ENCODE data around the gene MRPL9. TPM values are rescaled to one million over a fixed set of nuclear protein-coding genes. Genes with fewer than 3 reads are reported as not detected.

Gene MRPL9
- total RNA-seq, 1 donor from 2014 or later: 58.5 TPM

GRCh38 chr1:151721788-151722510, 41.3 kb downstream of the MRPL9 start:
- peaks cover 73% of the 10 kb centered on the region for H3K27me3 ChIP-seq (ENCODE audit: insufficient read depth, low read length)
- H4K20me1 ChIP-seq (ENCODE audit: insufficient read depth, low read length): no peaks in the 10 kb centered on the region
- H3K4me2 ChIP-seq (ENCODE audit: low read length): peak overlapping the region; percentile 87
- Mint-ChIP-seq H3K4me3 (ENCODE audit: unreplicated experiment) (peak overlapping the region; percentile 74), H3K27me3 (ENCODE audit: low read depth, unreplicated experiment) (peaks cover 58% of the 10 kb centered on the region), H3K9me3 (ENCODE audit: unreplicated experiment) (peaks cover 2% of the 10 kb centered on the region), H3K36me3 (ENCODE audit: low read depth, unreplicated experiment) (peaks cover 2% of the 10 kb centered on the region), H3K27ac (ENCODE audit: unreplicated experiment) (no peak overlapping the region), H3K4me1 (ENCODE audit: low read depth, unreplicated experiment) (peaks cover 20% of the 10 kb centered on the region)
- H3K27ac ChIP-seq (ENCODE audit: low read depth, low read length): no peak overlapping the region
- peak overlapping the region; percentile 44 for H3K4me3 ChIP-seq (ENCODE audit: insufficient read depth, low read depth, low read length)
- DNase-seq (ENCODE audit: low read depth) (no peak), FAIRE-seq (no peak)
- no peaks in the 10 kb centered on the region for H3K79me2 ChIP-seq (ENCODE audit: insufficient read depth, low read length)
- no peaks in the 10 kb centered on the region for H3K36me3 ChIP-seq (ENCODE audit: insufficient read depth, low read length)
- H3K9ac ChIP-seq (ENCODE audit: low read length): no peak overlapping the region
- peak overlapping the region; percentile 48 for H2AFZ ChIP-seq (ENCODE audit: low read depth, low read length)
- no peak for TF ChIP-seq CTCF (IDR thresholded peaks at IDR 0.05; ENCODE audit: insufficient read depth, low read depth, low read length)
- peak; percentile 43 for TF ChIP-seq EZH2 (IDR thresholded peaks at IDR 0.05; ENCODE audit: insufficient read depth, low read length)
- H3K4me1 ChIP-seq (ENCODE audit: insufficient read depth, low read length): peaks cover 8% of the 10 kb centered on the region
- no peaks in the 10 kb centered on the region for H3K9me3 ChIP-seq (ENCODE audit: insufficient read depth, low read depth, low read length)

GRCh38 chr1:151720974-151721787, 42.1 kb downstream of the MRPL9 start, which contains the start of gene RIIAD1:
TSS of gene RIIAD1 (plus strand) at chr1:151721522. CDS start at chr1:151721537, 15 bp downstream.
- Histone ChIP-seq H3K79me2 (ENCODE audit: insufficient read depth, low read length) (no peaks in the 10 kb centered on the region), H4K20me1 (ENCODE audit: insufficient read depth, low read length) (no peaks in the 10 kb centered on the region), H3K4me1 (ENCODE audit: insufficient read depth, low read length) (peaks cover 8% of the 10 kb centered on the region), H3K27ac (ENCODE audit: low read depth, low read length) (no peak within 1 kb of the TSS), H3K27me3 (ENCODE audit: insufficient read depth, low read length) (peaks cover 77% of the 10 kb centered on the region), H3K4me2 (ENCODE audit: low read length) (peak within 1 kb of the TSS; percentile 87), H3K36me3 (ENCODE audit: insufficient read depth, low read length) (no peaks in the 10 kb centered on the region), H2AFZ (ENCODE audit: low read depth, low read length) (peak within 1 kb of the TSS; percentile 48), H3K9me3 (ENCODE audit: insufficient read depth, low read depth, low read length) (no peaks in the 10 kb centered on the region), H3K4me3 (ENCODE audit: insufficient read depth, low read depth, low read length) (peak within 1 kb of the TSS; percentile 44), H3K9ac (ENCODE audit: low read length) (no peak within 1 kb of the TSS)
- peaks cover 23% of the 10 kb centered on the region for H3K4me1 Mint-ChIP-seq (ENCODE audit: low read depth, unreplicated experiment)
- peak within 1 kb of the TSS; percentile 74 for H3K4me3 Mint-ChIP-seq (ENCODE audit: unreplicated experiment)
- DNase-seq (ENCODE audit: low read depth): no peak
- peak; percentile 54 for TF ChIP-seq EZH2 (IDR thresholded peaks at IDR 0.05; ENCODE audit: insufficient read depth, low read length)
- no peak for TF ChIP-seq CTCF (IDR thresholded peaks at IDR 0.05; ENCODE audit: insufficient read depth, low read depth, low read length)
- H3K36me3 Mint-ChIP-seq (ENCODE audit: low read depth, unreplicated experiment): peaks cover 3% of the 10 kb centered on the region
- FAIRE-seq: no peak
- peaks cover 57% of the 10 kb centered on the region for H3K27me3 Mint-ChIP-seq (ENCODE audit: low read depth, unreplicated experiment)
- no peak within 1 kb of the TSS for H3K27ac Mint-ChIP-seq (ENCODE audit: unreplicated experiment)
- peaks cover 2% of the 10 kb centered on the region for H3K9me3 Mint-ChIP-seq (ENCODE audit: unreplicated experiment)

Data from astrocyte (in vitro differentiated cells and primary cell).